ENCODE measurements around the gene ALKBH4.

ALKBH4 gene

DNA sequence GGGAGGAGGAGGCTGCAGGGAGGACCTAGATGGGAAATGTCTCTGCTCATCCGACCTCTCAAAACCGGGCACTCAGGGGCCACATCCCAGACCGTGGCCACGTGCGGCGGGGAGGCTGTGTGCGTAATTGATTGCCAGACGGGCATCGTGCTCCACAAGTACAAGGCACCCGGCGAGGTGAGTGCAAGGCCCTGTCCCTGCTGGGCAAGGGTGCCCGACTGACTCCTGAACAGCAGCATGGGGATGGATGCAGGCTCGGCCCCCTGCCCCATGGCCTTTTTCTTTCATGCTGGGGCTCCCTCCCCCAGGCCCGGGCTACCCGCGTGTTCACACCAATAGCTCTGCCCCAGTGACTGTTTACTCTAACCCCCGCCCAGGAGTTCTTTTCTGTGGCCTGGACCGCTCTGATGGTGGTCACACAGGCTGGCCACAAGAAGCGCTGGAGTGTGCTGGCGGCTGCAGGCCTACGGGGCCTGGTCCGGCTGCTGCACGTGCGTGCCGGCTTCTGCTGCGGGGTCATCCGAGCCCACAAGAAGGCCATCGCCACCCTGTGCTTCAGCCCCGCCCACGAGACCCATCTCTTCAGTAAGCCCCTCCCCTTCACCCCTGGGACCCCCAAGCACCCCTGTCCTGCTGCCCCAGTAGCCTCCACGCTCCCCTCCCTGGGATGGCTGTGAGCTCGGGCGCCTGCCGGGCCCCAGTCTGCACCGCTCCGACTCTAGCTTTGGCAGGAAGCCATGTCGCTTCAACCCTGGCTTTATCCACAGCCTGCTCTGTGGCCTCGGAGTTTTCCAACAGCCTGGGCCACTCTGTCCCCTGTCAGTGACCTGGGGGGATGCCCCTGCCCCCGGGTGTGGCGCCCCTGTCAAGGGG is 4.1 kb upstream of the ALKBH4 start:
- H3K4me3 ChIP-seq (ENCODE audit: insufficient read depth, low read depth, low read length, poor library complexity, severe bottlenecking): no peak overlapping the region
- peaks cover 17% of the 10 kb centered on the region for H3K4me1 ChIP-seq (ENCODE audit: control insufficient read depth, insufficient read depth, low read length, poor library complexity, severe bottlenecking)
- H3K9me3 ChIP-seq (ENCODE audit: control insufficient read depth, low read length): no peaks in the 10 kb centered on the region
- peaks cover 26% of the 10 kb centered on the region for H3K36me3 ChIP-seq (ENCODE audit: control insufficient read depth, insufficient read depth, low read length)
- H3K27me3 ChIP-seq (replicated peaks; ENCODE audit: control insufficient read depth, insufficient read depth, low read length, poor library complexity, severe bottlenecking): no peaks in the 10 kb centered on the region
- no peak for DNase-seq
- no peak overlapping the region for H3K27ac ChIP-seq (ENCODE audit: insufficient read depth, low read length, poor library complexity, severe bottlenecking)

DNA sequence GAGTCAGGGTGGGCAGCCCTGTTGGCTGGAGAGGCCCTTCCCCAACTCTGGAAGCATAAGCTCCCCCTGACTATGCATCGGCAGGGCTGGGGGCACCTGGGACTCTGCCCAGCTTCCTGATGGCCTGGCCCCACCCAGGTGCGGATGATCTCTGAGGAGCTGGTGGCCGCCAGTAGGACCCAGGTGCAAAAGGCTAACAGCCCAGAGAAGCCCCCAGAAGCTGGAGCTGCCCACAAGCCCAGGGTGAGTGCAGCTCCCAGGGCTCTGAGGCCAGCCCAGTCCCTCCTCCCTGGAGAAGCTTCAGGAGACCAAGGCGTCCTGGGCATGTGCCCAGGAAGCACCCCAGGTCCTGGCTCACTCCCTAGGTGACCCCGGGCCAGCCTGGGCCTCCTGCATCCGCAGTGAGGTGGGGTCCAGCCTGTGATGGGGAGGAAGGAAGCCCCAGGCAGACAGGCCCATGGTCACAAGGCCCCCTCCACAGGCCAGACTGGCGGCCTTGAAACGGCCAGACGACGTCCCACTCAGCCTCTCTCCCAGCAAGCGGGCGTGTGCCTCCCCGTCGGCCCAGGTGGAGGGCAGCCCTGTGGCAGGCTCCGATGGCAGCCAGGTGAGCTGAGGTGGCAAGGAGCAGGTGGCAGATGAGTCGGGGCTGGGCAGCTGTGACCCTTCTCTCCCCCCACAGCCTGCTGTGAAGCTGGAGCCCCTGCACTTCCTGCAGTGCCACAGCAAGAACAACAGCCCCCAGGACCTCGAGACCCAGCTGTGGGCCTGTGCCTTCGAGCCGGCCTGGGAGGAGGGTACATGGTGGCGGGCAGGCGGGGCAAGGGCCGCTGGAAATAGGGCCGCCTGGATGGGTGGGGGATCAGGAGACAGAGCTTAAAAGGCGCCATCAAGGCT is 3.2 kb upstream of the ALKBH4 start:
- Histone ChIP-seq H3K4me1 (ENCODE audit: control insufficient read depth, insufficient read depth, low read length, poor library complexity, severe bottlenecking) (peaks cover 19% of the 10 kb centered on the region), H3K27me3 (replicated peaks; ENCODE audit: control insufficient read depth, insufficient read depth, low read length, poor library complexity, severe bottlenecking) (no peaks in the 10 kb centered on the region), H3K27ac (ENCODE audit: insufficient read depth, low read length, poor library complexity, severe bottlenecking) (no peak overlapping the region), H3K9me3 (ENCODE audit: control insufficient read depth, low read length) (no peaks in the 10 kb centered on the region), H3K4me3 (ENCODE audit: insufficient read depth, low read depth, low read length, poor library complexity, severe bottlenecking) (no peak overlapping the region), H3K36me3 (ENCODE audit: control insufficient read depth, insufficient read depth, low read length) (peaks cover 19% of the 10 kb centered on the region)
- no peak for DNase-seq

DNA sequence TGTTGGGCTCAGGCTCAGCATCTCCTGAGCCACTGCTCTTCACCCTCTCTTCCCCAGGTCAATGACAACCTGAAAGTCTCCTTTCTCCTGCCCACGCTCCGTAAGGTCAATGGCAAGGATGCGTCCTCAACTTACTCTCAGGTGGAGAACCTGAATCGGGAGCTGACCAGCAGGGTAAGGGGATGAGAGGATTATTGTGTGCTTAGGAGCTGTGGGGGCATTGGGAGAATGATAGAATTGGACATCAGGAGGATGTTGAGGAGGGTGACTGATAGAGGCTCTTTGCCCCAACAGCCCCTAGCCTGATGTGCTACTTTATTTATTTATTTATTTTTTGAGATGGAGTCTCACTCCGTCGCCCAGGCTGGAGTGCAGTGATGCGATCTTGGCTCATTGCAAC is 1.4 kb upstream of the ALKBH4 start:
- DNase-seq: no peak
- H3K36me3 ChIP-seq (ENCODE audit: control insufficient read depth, insufficient read depth, low read length): peaks cover 11% of the 10 kb centered on the region
- peak overlapping the region; percentile 93 for H3K4me3 ChIP-seq (ENCODE audit: insufficient read depth, low read depth, low read length, poor library complexity, severe bottlenecking)
- no peaks in the 10 kb centered on the region for H3K27me3 ChIP-seq (replicated peaks; ENCODE audit: control insufficient read depth, insufficient read depth, low read length, poor library complexity, severe bottlenecking)
- H3K4me1 ChIP-seq (ENCODE audit: control insufficient read depth, insufficient read depth, low read length, poor library complexity, severe bottlenecking): peaks cover 19% of the 10 kb centered on the region
- H3K9me3 ChIP-seq (ENCODE audit: control insufficient read depth, low read length): no peaks in the 10 kb centered on the region
- H3K27ac ChIP-seq (ENCODE audit: insufficient read depth, low read length, poor library complexity, severe bottlenecking): no peak overlapping the region

DNA sequence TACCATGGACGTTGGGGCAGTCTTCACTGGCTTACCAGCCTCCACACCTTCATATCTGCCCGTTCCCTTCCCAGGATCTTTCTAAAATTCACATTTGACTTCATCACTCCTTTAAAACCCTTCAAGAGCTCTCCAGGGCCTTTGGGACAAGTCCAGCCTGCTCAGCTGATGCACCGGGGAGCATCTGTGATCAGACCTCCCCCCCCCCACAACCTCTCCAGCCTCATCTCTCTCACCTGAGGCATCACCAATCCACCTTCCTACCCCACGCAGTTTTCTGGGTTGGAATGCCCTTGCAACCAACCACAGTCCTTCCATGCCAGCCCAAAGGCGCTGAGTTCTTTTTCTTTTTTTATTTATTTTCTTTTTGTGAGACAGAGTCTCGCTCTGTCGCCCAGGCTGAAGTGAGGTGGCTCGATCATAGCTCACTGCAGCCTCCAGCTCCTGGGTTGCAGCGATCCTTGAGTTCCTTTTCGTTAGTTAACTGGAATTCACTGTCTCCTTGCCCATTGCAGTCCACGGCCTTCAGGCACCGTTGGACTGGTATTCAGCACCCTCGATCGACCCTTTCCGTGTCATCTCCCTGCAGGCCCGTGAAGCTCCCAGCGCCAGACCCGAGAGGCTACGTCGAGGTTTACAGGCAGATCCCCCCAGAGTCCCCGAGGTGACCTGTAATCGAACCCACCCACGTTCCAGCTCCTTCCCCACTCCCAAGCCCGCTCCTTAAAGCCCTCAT is 654 bp downstream of the ALKBH4 start:
- Histone ChIP-seq H3K9me3 (ENCODE audit: control insufficient read depth, low read length) (no peaks in the 10 kb centered on the region), H3K4me3 (ENCODE audit: insufficient read depth, low read depth, low read length, poor library complexity, severe bottlenecking) (peak overlapping the region; percentile 93), H3K36me3 (ENCODE audit: control insufficient read depth, insufficient read depth, low read length) (peaks cover 13% of the 10 kb centered on the region), H3K27me3 (replicated peaks; ENCODE audit: control insufficient read depth, insufficient read depth, low read length, poor library complexity, severe bottlenecking) (no peaks in the 10 kb centered on the region), H3K27ac (ENCODE audit: insufficient read depth, low read length, poor library complexity, severe bottlenecking) (peak overlapping the region; percentile 64), H3K4me1 (ENCODE audit: control insufficient read depth, insufficient read depth, low read length, poor library complexity, severe bottlenecking) (peaks cover 19% of the 10 kb centered on the region)
- no peak for DNase-seq

DNA sequence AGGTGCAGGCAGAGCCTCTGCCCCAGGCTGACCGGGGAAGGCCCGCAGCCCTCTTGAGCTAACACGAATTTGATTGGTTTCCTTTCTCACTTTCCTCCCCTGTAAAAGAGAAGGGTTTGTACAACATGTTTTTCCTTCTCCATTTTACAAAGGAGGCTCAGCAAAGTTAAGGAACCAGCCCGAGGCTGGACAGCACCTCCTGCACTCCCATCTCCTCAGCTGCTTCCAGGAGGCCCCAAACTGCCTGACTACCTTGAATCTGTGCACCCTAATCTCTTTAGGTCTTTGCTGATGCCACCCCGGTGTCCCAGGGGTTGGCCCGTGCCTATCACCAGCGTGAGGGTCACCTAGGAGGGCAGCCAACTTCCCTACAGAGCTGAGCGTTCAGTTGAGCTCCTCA is 4.2 kb downstream of the ALKBH4 start:
- DNase-seq: no peak
- H3K4me1 ChIP-seq (ENCODE audit: control insufficient read depth, insufficient read depth, low read length, poor library complexity, severe bottlenecking): peaks cover 13% of the 10 kb centered on the region
- no peak overlapping the region for H3K4me3 ChIP-seq (ENCODE audit: insufficient read depth, low read depth, low read length, poor library complexity, severe bottlenecking)
- H3K9me3 ChIP-seq (ENCODE audit: control insufficient read depth, low read length): no peaks in the 10 kb centered on the region
- no peak overlapping the region for H3K27ac ChIP-seq (ENCODE audit: insufficient read depth, low read length, poor library complexity, severe bottlenecking)
- H3K27me3 ChIP-seq (replicated peaks; ENCODE audit: control insufficient read depth, insufficient read depth, low read length, poor library complexity, severe bottlenecking): no peaks in the 10 kb centered on the region
- peaks cover 30% of the 10 kb centered on the region for H3K36me3 ChIP-seq (ENCODE audit: control insufficient read depth, insufficient read depth, low read length)

DNA sequence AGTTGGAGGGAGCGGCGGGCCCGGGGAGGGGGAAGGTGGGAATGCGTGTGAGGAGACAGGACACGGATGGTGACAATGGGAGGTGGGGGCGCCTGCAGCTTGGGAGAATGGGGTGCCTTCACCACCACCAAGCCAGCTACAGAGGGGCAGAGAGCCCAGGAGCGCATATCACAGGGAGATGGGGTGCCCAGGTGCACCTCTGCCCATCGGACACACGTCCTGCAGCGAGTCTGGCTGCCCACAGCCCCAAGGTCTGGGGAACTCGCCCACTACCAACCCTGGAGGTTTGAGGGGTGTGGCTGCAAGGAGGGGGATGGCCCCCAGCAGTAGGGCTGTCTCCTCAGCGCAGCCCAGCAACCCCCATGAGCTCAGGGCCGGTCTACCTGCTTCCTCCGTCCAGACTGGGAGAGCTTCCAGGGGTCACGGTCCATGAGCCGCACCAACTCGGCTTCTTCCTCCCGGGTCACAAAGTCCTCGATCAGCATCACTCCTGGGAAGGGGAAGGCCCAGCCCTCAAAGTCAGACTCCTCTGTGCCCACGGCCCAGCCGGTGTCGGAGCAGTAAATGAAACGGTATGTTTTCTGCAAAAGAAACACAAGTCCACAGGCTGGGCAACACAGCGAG is 5.3 kb downstream of the ALKBH4 start:
- H3K9me3 ChIP-seq (ENCODE audit: control insufficient read depth, low read length): no peaks in the 10 kb centered on the region
- no peak overlapping the region for H3K27ac ChIP-seq (ENCODE audit: insufficient read depth, low read length, poor library complexity, severe bottlenecking)
- H3K4me1 ChIP-seq (ENCODE audit: control insufficient read depth, insufficient read depth, low read length, poor library complexity, severe bottlenecking): peaks cover 9% of the 10 kb centered on the region
- no peak for DNase-seq
- no peak overlapping the region for H3K4me3 ChIP-seq (ENCODE audit: insufficient read depth, low read depth, low read length, poor library complexity, severe bottlenecking)
- H3K36me3 ChIP-seq (ENCODE audit: control insufficient read depth, insufficient read depth, low read length): peaks cover 30% of the 10 kb centered on the region
- no peaks in the 10 kb centered on the region for H3K27me3 ChIP-seq (replicated peaks; ENCODE audit: control insufficient read depth, insufficient read depth, low read length, poor library complexity, severe bottlenecking)

DNA sequence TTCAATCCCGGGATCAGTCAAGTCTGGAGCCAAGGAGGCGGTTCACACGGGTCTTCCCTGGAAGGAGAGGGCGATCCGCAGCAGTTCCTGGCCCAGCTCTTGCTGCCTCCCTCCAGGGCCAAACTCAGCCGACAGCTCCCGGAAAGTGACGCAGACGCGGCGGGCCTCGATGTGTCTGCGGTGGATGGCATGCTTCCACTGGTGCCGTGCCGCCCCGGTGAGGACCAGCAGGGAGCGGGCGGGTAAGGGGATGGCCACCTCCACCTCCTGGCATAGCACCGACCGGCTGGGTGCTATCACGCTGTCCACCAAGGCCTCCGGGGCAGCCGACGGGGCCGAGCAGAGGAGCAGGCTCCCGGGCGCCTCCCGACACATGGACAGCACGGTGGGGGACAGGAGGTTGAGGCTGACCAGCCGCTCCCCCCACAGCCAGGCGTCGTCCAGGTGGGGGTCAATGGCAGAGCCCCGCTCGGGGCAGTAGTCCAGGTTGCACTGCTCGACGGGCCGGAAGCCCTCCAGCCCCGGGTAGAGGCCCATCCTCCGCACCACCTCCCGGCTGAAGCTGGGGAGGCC is 7.2 kb downstream of the ALKBH4 start:
- DNase-seq: no peak
- Histone ChIP-seq H3K27me3 (replicated peaks; ENCODE audit: control insufficient read depth, insufficient read depth, low read length, poor library complexity, severe bottlenecking) (no peaks in the 10 kb centered on the region), H3K4me3 (ENCODE audit: insufficient read depth, low read depth, low read length, poor library complexity, severe bottlenecking) (no peak overlapping the region), H3K27ac (ENCODE audit: insufficient read depth, low read length, poor library complexity, severe bottlenecking) (no peak overlapping the region), H3K4me1 (ENCODE audit: control insufficient read depth, insufficient read depth, low read length, poor library complexity, severe bottlenecking) (no peaks in the 10 kb centered on the region), H3K9me3 (ENCODE audit: control insufficient read depth, low read length) (no peaks in the 10 kb centered on the region), H3K36me3 (ENCODE audit: control insufficient read depth, insufficient read depth, low read length) (peaks cover 30% of the 10 kb centered on the region)

DNA sequence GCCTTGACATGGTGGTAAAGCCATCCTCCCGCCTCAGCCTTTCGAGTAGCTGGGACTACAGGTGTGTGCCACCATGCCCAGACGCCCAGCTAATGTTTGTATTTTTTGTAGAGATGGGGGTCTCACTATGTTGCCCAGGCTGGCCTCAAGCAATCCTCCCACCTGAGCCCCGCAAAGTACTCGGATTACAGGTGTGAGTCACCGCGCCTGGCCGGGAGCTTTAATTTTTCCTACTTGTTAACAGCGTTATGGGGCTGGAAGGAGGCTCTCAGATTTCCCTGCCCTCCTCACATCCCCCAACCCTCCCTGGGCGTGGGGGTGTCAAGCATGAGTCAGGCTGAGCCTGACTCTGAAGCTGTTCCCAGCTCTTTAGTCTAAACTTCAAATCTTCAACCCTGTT is 8.3 kb downstream of the ALKBH4 start:
- H3K27me3 ChIP-seq (replicated peaks; ENCODE audit: control insufficient read depth, insufficient read depth, low read length, poor library complexity, severe bottlenecking): no peaks in the 10 kb centered on the region
- H3K4me3 ChIP-seq (ENCODE audit: insufficient read depth, low read depth, low read length, poor library complexity, severe bottlenecking): no peak overlapping the region
- no peaks in the 10 kb centered on the region for H3K9me3 ChIP-seq (ENCODE audit: control insufficient read depth, low read length)
- no peak for DNase-seq
- no peak overlapping the region for H3K27ac ChIP-seq (ENCODE audit: insufficient read depth, low read length, poor library complexity, severe bottlenecking)
- H3K4me1 ChIP-seq (ENCODE audit: control insufficient read depth, insufficient read depth, low read length, poor library complexity, severe bottlenecking): no peaks in the 10 kb centered on the region
- peaks cover 30% of the 10 kb centered on the region for H3K36me3 ChIP-seq (ENCODE audit: control insufficient read depth, insufficient read depth, low read length)

DNA sequence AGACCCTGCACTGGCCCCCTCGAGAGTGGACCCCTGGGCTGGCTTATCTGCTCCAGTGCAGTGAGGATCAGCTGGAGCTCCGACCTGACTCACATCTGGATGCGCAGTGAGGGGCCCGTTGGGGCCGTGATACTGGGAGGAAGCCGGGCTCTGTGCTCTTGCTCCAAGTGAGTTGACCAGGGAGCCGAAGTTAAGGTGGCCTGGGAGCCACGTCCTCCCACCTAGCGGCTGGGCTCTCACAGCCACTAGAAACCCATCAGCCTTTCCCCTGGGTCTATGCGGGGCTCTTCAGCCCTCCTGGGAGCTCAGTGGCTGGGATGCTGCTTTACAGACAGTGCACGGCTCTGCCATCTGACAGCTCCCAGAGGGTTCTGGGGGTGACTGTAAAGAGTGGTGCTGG is 9.1 kb downstream of the ALKBH4 start:
- H3K36me3 ChIP-seq (ENCODE audit: control insufficient read depth, insufficient read depth, low read length): peaks cover 30% of the 10 kb centered on the region
- no peak for DNase-seq
- H3K27me3 ChIP-seq (replicated peaks; ENCODE audit: control insufficient read depth, insufficient read depth, low read length, poor library complexity, severe bottlenecking): no peaks in the 10 kb centered on the region
- H3K9me3 ChIP-seq (ENCODE audit: control insufficient read depth, low read length): no peaks in the 10 kb centered on the region
- no peak overlapping the region for H3K27ac ChIP-seq (ENCODE audit: insufficient read depth, low read length, poor library complexity, severe bottlenecking)
- H3K4me3 ChIP-seq (ENCODE audit: insufficient read depth, low read depth, low read length, poor library complexity, severe bottlenecking): no peak overlapping the region
- H3K4me1 ChIP-seq (ENCODE audit: control insufficient read depth, insufficient read depth, low read length, poor library complexity, severe bottlenecking): no peaks in the 10 kb centered on the region
